Kidney epithelial cell (primary cell): ENCODE measurements around the gene COIL. TPM values are rescaled to one million over a fixed set of nuclear protein-coding genes. Genes with fewer than 3 reads are reported as not detected.
A peak's percentile ranks its signal among the peaks of the same experiment; 100 is the strongest.

Source experiments
- DNase-seq: peaks from one replicate; pipeline ENCODE4 v3.0.0-alpha.2; 2010; ENCODE audit warnings: low read depth
- H3K27me3 ChIP-seq: 2 replicates; pipeline ENCODE4 v1.6.0; 2011; ENCODE audit warnings: low read length; ENCODE audit not compliant: control insufficient read depth, insufficient read depth
- H3K36me3 ChIP-seq: 2 replicates; pipeline ENCODE4 v1.5.1; 2011; ENCODE audit warnings: low read length; ENCODE audit not compliant: control insufficient read depth, insufficient read depth
- H3K4me3 ChIP-seq: 2 replicates; pipeline ENCODE4 v1.5.1; 2011; ENCODE audit warnings: low read depth, mild to moderate bottlenecking, control low read depth, low read length
- CTCF ChIP-seq: IDR thresholded peaks from 2 replicates; pipeline ENCODE4 v1.5.1; 2011; ENCODE audit warnings: mild to moderate bottlenecking, moderate library complexity, low read length, control low read depth, inconsistent platforms; ENCODE audit not compliant: insufficient read depth, poor library complexity, severe bottlenecking
- total RNA-seq: library from RNA; depleted of rRNA; stranded (reverse); fragments of >200 nt; gene quantifications from 2 replicates; pipeline ENCODE4 v1.2.3, GENCODE V29; 2015

COIL gene, protein sequence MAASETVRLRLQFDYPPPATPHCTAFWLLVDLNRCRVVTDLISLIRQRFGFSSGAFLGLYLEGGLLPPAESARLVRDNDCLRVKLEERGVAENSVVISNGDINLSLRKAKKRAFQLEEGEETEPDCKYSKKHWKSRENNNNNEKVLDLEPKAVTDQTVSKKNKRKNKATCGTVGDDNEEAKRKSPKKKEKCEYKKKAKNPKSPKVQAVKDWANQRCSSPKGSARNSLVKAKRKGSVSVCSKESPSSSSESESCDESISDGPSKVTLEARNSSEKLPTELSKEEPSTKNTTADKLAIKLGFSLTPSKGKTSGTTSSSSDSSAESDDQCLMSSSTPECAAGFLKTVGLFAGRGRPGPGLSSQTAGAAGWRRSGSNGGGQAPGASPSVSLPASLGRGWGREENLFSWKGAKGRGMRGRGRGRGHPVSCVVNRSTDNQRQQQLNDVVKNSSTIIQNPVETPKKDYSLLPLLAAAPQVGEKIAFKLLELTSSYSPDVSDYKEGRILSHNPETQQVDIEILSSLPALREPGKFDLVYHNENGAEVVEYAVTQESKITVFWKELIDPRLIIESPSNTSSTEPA
- 13.6 and 19.3 TPM in 2 replicates for total RNA-seq

GRCh38 chr17:56960596-56961538 is at the start of gene COIL:
TSS of gene COIL (minus strand) at chr17:56961050. CDS start at chr17:56961019, 31 bp downstream.
- Histone ChIP-seq H3K27me3 (no peaks in the 10 kb centered on the region), H3K36me3 (no peaks in the 10 kb centered on the region), H3K4me3 (peak within 1 kb of the TSS; percentile 92)
- DNase-seq = peak; percentile 67
- peak; percentile 99 for TF ChIP-seq CTCF

DNA sequence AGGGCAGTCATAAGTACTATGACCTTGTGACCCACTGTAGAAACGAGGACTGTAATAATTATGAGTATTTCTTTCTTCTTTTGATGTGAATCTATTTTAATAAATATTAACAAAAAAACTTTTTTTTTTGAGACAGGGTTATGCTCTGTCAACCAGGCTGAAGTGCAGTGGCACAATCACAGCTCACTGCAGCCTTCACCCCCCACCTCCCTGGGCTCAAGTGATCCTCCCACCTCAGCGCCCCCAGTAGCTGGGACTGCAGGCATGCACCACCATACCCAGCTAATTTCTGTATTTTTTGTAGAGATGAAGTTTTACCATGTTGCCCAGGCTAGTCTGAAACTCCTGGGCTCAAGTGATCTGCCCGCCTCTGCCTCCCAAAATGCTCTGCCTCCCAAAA is 49.6 kb upstream of the COIL start:
- H3K36me3 ChIP-seq = no peaks in the 10 kb centered on the region
- no peaks in the 10 kb centered on the region for H3K27me3 ChIP-seq
- TF ChIP-seq CTCF = no peak
- DNase-seq = no peak
- H3K4me3 ChIP-seq = no peak overlapping the region

- Histone ChIP-seq H3K36me3 (no peaks in the 10 kb centered on the region), H3K27me3 (no peaks in the 10 kb centered on the region), H3K4me3 (no peak overlapping the region)
- DNase-seq = no peak
- TF ChIP-seq CTCF = peak; percentile 78
These were observed 49.0 kb upstream of the COIL start for GRCh38 chr17:57009737-57010445.

DNA sequence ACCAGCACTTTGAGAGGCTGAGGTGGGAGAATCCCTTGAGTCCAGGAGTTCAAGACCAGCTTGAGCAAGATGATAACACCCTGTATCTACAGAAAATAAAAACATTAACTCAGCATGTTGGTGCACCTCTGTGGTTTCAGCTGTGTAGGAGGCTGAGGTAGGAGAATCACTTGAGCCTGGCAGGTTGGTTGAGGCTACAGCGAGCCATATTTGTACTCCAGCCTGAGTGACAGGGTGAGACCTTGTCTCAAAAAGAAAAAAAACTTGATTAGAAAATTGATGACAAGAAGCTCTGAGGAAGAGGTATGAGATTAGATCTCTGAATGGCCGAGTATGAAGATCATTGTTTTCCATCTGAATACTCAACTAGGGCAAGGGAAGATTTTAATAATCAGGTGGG is 48.1 kb upstream of the COIL start:
- no peaks in the 10 kb centered on the region for H3K36me3 ChIP-seq
- no peak for TF ChIP-seq CTCF
- DNase-seq = no peak
- no peak overlapping the region for H3K4me3 ChIP-seq
- no peaks in the 10 kb centered on the region for H3K27me3 ChIP-seq

GRCh38 chr17:57006040-57006439 is 45.2 kb upstream of the COIL start:
- H3K36me3 ChIP-seq = no peaks in the 10 kb centered on the region
- no peak for DNase-seq
- no peak overlapping the region for H3K4me3 ChIP-seq
- H3K27me3 ChIP-seq = no peaks in the 10 kb centered on the region
- no peak for TF ChIP-seq CTCF
